Measurements from ENCODE around the gene DYNC2H1. TPM values are rescaled to one million over a fixed set of nuclear protein-coding genes. Genes with fewer than 3 reads are reported as not detected.

DYNC2H1 gene
- total and polyA plus RNA-seq, 12 donors: 2.2 to 5.9 (median 3.9) TPM

DNA sequence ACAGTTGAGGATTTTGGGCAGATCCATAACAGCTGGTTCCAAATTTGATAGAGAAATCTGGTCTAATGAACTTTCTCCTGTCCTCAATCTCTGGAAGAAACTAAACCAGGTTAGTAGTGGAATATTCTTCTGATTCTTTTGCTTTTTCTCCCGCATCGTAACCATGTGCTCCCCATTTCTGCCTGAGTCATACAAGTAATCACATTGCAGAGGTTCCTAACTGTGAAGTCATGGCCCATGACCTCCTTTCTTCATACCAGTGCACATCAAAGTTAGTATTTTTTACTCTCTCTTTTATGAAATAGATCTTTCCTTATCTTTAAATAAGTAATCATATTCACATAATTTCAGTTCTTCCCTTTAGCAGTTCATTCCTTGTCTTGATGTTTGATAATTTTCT, 249.0 kb downstream of the DYNC2H1 start:
- Histone ChIP-seq H3K9me3 (peaks cover 0 to 2% (median 0%) of the 10 kb centered on the region in 11 donors), H3K36me3 (no peaks in the 10 kb centered on the region), H3K27ac (no peak overlapping the region), H3K27me3 (no peaks in the 10 kb centered on the region), H3K4me1 (no peaks in the 10 kb centered on the region), H3K4me3 (no peak overlapping the region)
- ATAC-seq (no peak), DNase-seq (no peak)
- TF ChIP-seq, protein P1, sequence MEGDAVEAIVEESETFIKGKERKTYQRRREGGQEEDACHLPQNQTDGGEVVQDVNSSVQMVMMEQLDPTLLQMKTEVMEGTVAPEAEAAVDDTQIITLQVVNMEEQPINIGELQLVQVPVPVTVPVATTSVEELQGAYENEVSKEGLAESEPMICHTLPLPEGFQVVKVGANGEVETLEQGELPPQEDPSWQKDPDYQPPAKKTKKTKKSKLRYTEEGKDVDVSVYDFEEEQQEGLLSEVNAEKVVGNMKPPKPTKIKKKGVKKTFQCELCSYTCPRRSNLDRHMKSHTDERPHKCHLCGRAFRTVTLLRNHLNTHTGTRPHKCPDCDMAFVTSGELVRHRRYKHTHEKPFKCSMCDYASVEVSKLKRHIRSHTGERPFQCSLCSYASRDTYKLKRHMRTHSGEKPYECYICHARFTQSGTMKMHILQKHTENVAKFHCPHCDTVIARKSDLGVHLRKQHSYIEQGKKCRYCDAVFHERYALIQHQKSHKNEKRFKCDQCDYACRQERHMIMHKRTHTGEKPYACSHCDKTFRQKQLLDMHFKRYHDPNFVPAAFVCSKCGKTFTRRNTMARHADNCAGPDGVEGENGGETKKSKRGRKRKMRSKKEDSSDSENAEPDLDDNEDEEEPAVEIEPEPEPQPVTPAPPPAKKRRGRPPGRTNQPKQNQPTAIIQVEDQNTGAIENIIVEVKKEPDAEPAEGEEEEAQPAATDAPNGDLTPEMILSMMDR (IDR thresholded peaks at IDR 0.05): no peak
- intact Hi-C loops (cut with DNase I): no loop called here
- 98 to 99% methylated on average over 2 of the region's 2 CpGs for WGBS, 2 donors

DNA sequence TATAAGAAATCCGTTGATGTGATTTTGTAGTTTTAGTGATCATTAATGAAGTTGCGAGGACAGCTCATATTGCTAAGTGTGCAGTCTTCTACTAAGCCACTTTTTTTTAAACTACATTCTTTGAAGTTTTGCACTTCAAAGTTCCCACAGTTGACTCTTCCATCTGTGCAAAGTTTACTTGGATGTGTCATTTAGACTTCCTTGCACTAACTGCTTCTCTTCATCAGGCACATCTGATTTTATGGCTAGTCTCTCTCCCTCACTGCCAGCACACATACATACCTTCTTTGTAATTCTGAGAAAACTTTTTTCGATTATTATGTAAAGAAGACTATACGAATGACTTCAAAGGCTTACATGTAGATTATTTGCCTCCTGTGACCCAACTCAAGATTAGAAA, 250.0 kb downstream of the DYNC2H1 start:
- Histone ChIP-seq H3K27ac (no peak overlapping the region), H3K27me3 (no peaks in the 10 kb centered on the region), H3K4me1 (no peaks in the 10 kb centered on the region), H3K4me3 (no peak overlapping the region), H3K36me3 (no peaks in the 10 kb centered on the region), H3K9me3 (peaks cover 0 to 2% (median 0%) of the 10 kb centered on the region in 11 donors)
- ATAC-seq (no peak), DNase-seq (no peak)
- intact Hi-C loops (cut with DNase I): no loop called here
- TF ChIP-seq, protein P1 (IDR thresholded peaks at IDR 0.05): no peak
- WGBS, 2 donors: 93% methylated on average over 4 of the region's 4 CpGs

- Histone ChIP-seq H3K36me3 (peaks cover 0 to 10% (median 0%) of the 10 kb centered on the region in 9 donors), H3K27me3 (no peaks in the 10 kb centered on the region), H3K27ac (no peak overlapping the region), H3K4me3 (no peak overlapping the region), H3K9me3 (peaks cover 0 to 2% (median 0%) of the 10 kb centered on the region in 11 donors), H3K4me1 (no peaks in the 10 kb centered on the region)
- intact Hi-C loops (cut with DNase I): no loop called here
- DNase-seq (no peak), ATAC-seq (no peak)
- TF ChIP-seq, protein P1 (IDR thresholded peaks at IDR 0.05): no peak
- 63 to 83% methylated on average over 1 of the region's 1 CpG for WGBS, 2 donors
Observed at GRCh38 chr11:103364687-103365086, 255.5 kb downstream of the DYNC2H1 start.

DNA sequence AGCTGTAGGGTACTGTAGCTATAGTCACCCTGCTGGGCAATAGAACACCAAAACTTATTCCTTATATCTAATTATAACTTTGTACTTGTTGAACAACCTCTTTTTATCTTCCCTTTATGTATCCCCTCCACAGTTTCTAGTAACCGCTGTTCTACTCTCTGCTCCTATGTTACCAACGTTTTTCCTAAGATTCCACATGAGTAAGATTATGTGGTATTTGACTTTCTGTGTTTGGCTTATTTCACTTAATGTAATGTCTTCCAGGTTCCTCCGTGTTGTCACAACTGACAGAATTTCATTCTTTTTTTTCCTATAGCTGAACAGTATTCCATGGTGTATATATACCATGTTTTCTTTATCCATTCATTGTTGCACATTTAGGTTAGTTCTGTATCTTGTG, 258.4 kb downstream of the DYNC2H1 start:
- no peak overlapping the region for H3K4me3 ChIP-seq
- TF ChIP-seq, protein P1 (IDR thresholded peaks at IDR 0.05): no peak
- H3K27ac ChIP-seq: no peak overlapping the region
- DNase-seq (no peak), ATAC-seq (no peak)
- peaks cover 0 to 20% (median 0%) of the 10 kb centered on the region in 9 donors for H3K36me3 ChIP-seq
- 73 to 85% methylated on average over 3 of the region's 3 CpGs for WGBS, 2 donors
- no peaks in the 10 kb centered on the region for H3K27me3 ChIP-seq
- intact Hi-C loops (cut with DNase I): no loop called here
- peaks cover 0 to 7% (median 0%) of the 10 kb centered on the region in 11 donors for H3K9me3 ChIP-seq
- no peaks in the 10 kb centered on the region for H3K4me1 ChIP-seq

All from heart right ventricle (tissue), 16 donors.